ENCODE results near the gene GNGT2.
A peak's percentile ranks its signal among the peaks of the same experiment; 100 is the strongest.

The GNGT2 gene

DNA sequence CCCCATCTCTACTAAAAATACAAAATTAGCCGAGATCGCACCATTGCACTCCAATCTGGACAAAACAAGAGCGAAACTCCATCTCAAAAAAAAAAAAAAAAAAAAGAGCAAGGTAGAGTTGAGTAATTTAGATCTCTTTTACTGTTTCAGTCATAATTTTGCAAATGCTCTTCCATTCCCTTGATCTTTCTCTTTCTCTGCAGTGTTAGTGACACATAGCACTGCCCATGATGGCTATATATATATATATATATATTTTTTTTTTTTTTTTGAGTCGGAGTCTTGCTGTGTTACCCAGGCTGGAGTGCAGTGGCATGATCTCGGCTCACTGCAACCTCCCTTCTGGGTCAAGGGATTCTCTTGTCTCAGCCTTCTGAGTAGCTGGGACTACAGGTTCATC is 32.4 kb upstream of the GNGT2 start:
- no peaks in the 10 kb centered on the region for H3K9me3 ChIP-seq (ENCODE audit: control insufficient read depth, low read length)
- no peaks in the 10 kb centered on the region for H3K36me3 ChIP-seq (ENCODE audit: control insufficient read depth, insufficient read depth, low read length)
- WGBS, 2 experiments (ENCODE audit: insufficient coverage in 2 of 2): 100% methylated on average over 1 of the region's 5 CpGs
- H3K27ac ChIP-seq (ENCODE audit: low read depth, low read length, severe bottlenecking): no peak overlapping the region
- no peaks in the 10 kb centered on the region for H3K4me1 ChIP-seq (ENCODE audit: control insufficient read depth, insufficient read depth, low read length, poor library complexity, severe bottlenecking)
- no peak overlapping the region for H3K4me3 ChIP-seq (ENCODE audit: extremely low read depth, insufficient read depth, low read length, poor library complexity, severe bottlenecking)

GRCh38 chr17:49241692-49242397 is 31.5 kb upstream of the GNGT2 start:
- Histone ChIP-seq H3K36me3 (ENCODE audit: control insufficient read depth, insufficient read depth, low read length) (no peaks in the 10 kb centered on the region), H3K4me3 (ENCODE audit: extremely low read depth, insufficient read depth, low read length, poor library complexity, severe bottlenecking) (no peak overlapping the region), H3K27ac (ENCODE audit: low read depth, low read length, severe bottlenecking) (no peak overlapping the region), H3K9me3 (ENCODE audit: control insufficient read depth, low read length) (no peaks in the 10 kb centered on the region), H3K4me1 (ENCODE audit: control insufficient read depth, insufficient read depth, low read length, poor library complexity, severe bottlenecking) (no peaks in the 10 kb centered on the region)
- WGBS, 2 experiments (ENCODE audit: insufficient coverage in 2 of 2): 91 to 95% methylated on average over 7 to 8 of the region's 9 CpGs

DNA sequence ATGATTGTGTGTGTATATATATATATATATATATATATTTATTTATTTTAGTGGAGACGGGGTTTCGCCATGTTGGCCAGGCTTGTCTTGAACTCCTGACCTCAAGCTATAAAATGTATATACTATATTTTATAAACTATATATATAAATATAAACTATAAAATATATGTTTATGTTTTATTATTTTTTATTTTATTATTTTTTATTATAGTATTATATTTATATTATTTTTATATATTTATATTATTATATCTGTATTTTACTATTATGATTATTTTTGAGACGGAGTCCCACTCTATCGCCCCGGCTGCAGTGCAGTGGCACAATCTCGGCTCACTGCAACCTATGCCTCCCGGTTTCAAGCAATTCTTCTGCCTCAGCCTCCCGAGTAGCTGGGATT is 30.7 kb upstream of the GNGT2 start:
- H3K4me3 ChIP-seq (ENCODE audit: extremely low read depth, insufficient read depth, low read length, poor library complexity, severe bottlenecking): no peak overlapping the region
- H3K36me3 ChIP-seq (ENCODE audit: control insufficient read depth, insufficient read depth, low read length): no peaks in the 10 kb centered on the region
- H3K4me1 ChIP-seq (ENCODE audit: control insufficient read depth, insufficient read depth, low read length, poor library complexity, severe bottlenecking): no peaks in the 10 kb centered on the region
- no peaks in the 10 kb centered on the region for H3K9me3 ChIP-seq (ENCODE audit: control insufficient read depth, low read length)
- 94 to 100% methylated on average over 4 to 5 of the region's 8 CpGs for WGBS, 2 experiments (ENCODE audit: insufficient coverage in 2 of 2)
- H3K27ac ChIP-seq (ENCODE audit: low read depth, low read length, severe bottlenecking): no peak overlapping the region

DNA sequence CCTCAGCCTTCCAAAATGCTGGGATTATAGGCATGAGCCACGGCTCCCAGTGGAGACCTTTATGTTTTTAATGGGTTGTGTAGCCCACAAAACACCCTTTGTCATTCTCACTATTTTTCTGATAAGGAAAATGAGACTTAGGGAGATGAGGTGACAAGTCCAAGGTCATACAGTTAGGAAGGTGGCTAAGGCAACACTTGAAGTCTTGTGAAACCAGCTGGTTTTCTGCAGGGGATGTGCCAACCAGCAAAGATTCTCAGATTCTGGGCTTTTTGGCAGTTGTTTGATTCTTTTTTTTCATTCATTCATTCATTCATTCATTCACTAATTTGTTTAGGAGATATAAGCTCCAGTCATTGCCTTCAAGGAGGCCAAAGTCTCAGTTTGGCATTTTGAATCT is 30.2 kb upstream of the GNGT2 start:
- Histone ChIP-seq H3K36me3 (ENCODE audit: control insufficient read depth, insufficient read depth, low read length) (no peaks in the 10 kb centered on the region), H3K4me3 (ENCODE audit: extremely low read depth, insufficient read depth, low read length, poor library complexity, severe bottlenecking) (no peak overlapping the region), H3K27ac (ENCODE audit: low read depth, low read length, severe bottlenecking) (no peak overlapping the region), H3K9me3 (ENCODE audit: control insufficient read depth, low read length) (no peaks in the 10 kb centered on the region), H3K4me1 (ENCODE audit: control insufficient read depth, insufficient read depth, low read length, poor library complexity, severe bottlenecking) (no peaks in the 10 kb centered on the region)
- no CpG with 5 or more reads among the region's 1 CpG for WGBS, 2 experiments (ENCODE audit: insufficient coverage in 2 of 2)

- no peaks in the 10 kb centered on the region for H3K9me3 ChIP-seq (ENCODE audit: control insufficient read depth, low read length)
- H3K36me3 ChIP-seq (ENCODE audit: control insufficient read depth, insufficient read depth, low read length): no peaks in the 10 kb centered on the region
- WGBS, 2 experiments (ENCODE audit: insufficient coverage in 2 of 2): 100% methylated on average over 1 of the region's 1 CpG; no CpG with 5 or more reads in 1 of the 2 experiments
- H3K4me1 ChIP-seq (ENCODE audit: control insufficient read depth, insufficient read depth, low read length, poor library complexity, severe bottlenecking): no peaks in the 10 kb centered on the region
- no peak overlapping the region for H3K4me3 ChIP-seq (ENCODE audit: extremely low read depth, insufficient read depth, low read length, poor library complexity, severe bottlenecking)
- H3K27ac ChIP-seq (ENCODE audit: low read depth, low read length, severe bottlenecking): no peak overlapping the region
Measured at GRCh38 chr17:49239963-49240362, 29.6 kb upstream of the GNGT2 start.

DNA sequence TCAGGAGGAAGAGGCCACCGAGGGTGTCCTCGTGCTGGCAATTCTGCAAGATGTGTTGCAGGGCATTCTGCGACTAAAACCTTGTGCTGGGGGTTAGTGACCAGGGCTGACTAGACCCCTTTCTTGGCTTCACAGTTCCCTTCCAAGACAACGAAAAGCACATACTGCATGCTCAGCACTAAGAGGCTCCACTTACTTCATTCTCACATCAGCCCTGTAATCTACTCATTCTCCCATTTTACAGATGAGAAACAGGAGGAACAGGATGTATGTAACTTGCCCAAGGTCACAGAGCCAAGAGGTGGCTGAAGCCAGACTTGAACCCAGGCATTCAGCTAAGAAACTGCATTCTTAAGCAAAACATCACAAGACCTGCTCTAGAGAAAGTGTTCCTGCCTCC is 25.5 kb upstream of the GNGT2 start:
- no peaks in the 10 kb centered on the region for H3K9me3 ChIP-seq (ENCODE audit: control insufficient read depth, low read length)
- no peak overlapping the region for H3K27ac ChIP-seq (ENCODE audit: low read depth, low read length, severe bottlenecking)
- H3K4me1 ChIP-seq (ENCODE audit: control insufficient read depth, insufficient read depth, low read length, poor library complexity, severe bottlenecking): no peaks in the 10 kb centered on the region
- H3K36me3 ChIP-seq (ENCODE audit: control insufficient read depth, insufficient read depth, low read length): no peaks in the 10 kb centered on the region
- no peak overlapping the region for H3K4me3 ChIP-seq (ENCODE audit: extremely low read depth, insufficient read depth, low read length, poor library complexity, severe bottlenecking)
- WGBS, 2 experiments (ENCODE audit: insufficient coverage in 2 of 2): 82 to 92% methylated on average over 3 to 4 of the region's 4 CpGs

DNA sequence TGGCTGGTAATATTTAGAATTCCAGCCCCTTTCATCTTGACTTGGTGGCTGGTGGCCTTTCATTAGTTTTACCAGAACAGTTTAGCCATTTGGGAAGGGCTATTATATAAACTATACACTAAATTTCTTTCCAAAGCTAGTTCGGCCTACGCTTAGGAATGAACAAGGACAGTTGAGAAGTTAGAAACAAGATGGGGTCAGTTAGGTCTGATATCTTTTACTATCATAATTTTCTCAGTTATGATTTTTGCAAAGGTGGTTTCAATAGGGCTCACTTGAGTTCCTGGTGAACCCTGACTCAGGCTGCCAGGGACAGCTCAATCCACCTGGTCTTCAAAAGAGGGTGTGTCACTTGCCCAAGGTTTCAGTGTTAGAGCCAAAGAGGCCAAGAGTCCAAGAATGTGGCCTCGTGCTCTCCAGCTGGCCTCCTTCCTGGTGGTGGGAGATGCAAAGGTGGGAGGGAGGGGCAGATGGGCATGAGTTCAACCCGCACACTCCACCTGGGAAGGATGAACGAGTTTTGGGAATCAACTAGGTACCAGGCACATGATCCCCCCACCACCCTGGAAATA is 24.2 kb upstream of the GNGT2 start:
- peaks cover 4% of the 10 kb centered on the region for H3K4me1 ChIP-seq (ENCODE audit: control insufficient read depth, insufficient read depth, low read length, poor library complexity, severe bottlenecking)
- no peak overlapping the region for H3K27ac ChIP-seq (ENCODE audit: low read depth, low read length, severe bottlenecking)
- H3K9me3 ChIP-seq (ENCODE audit: control insufficient read depth, low read length): no peaks in the 10 kb centered on the region
- 80 to 100% methylated on average over 1 to 3 of the region's 5 CpGs for WGBS, 2 experiments (ENCODE audit: insufficient coverage in 2 of 2)
- H3K36me3 ChIP-seq (ENCODE audit: control insufficient read depth, insufficient read depth, low read length): no peaks in the 10 kb centered on the region
- no peak overlapping the region for H3K4me3 ChIP-seq (ENCODE audit: extremely low read depth, insufficient read depth, low read length, poor library complexity, severe bottlenecking)

GRCh38 chr17:49231563-49231894 is 21.2 kb upstream of the GNGT2 start:
- no peaks in the 10 kb centered on the region for H3K36me3 ChIP-seq (ENCODE audit: control insufficient read depth, insufficient read depth, low read length)
- 78 to 100% methylated on average over 1 to 6 of the region's 7 CpGs for WGBS, 2 experiments (ENCODE audit: insufficient coverage in 2 of 2)
- H3K9me3 ChIP-seq (ENCODE audit: control insufficient read depth, low read length): no peaks in the 10 kb centered on the region
- H3K4me1 ChIP-seq (ENCODE audit: control insufficient read depth, insufficient read depth, low read length, poor library complexity, severe bottlenecking): peaks cover 18% of the 10 kb centered on the region
- no peak overlapping the region for H3K27ac ChIP-seq (ENCODE audit: low read depth, low read length, severe bottlenecking)
- H3K4me3 ChIP-seq (ENCODE audit: extremely low read depth, insufficient read depth, low read length, poor library complexity, severe bottlenecking): no peak overlapping the region

DNA sequence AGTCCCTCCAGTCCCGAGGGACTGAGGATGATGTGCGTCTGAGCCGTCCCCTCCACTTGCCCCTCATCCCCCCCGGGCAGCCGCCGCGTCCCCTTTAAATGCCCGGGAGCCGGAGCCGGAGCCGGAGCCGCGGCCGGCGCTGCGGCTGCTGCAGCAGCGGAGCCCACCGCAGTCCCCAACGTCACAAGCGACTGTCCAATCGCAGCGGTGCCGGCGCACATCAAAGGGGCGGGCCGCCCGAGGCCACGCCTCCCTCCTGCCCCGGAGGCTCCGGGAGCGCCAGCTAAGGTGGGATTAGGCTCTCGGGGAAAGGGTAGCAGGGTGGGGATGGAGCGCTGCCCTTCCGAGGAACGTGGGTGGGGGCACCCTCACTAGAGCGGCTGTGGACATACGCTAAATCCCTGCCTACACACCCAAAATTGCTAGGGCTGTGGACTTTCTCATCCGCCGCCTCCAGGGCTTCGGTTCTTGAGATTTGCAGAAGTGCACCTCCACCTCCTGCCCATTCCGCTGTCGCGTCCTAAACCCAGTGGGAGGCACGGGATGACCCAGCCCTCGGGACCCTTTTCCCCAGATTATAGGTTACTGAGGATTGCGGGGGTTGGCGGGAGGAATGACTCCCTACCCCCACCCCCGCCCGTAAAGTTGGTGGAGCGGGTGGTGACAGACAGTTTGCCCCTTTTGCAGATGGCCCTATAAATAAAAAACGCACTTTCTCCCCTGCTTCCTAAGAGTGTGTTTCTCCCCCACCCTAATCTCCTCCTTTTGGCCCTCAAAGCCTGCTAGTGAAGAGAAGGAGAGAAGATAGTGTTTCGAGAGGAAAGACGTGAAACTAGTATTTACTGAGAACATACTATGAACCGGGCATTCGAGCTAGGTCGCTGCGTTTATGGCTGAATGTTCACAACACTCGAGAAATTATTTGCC is 20.5 kb upstream of the GNGT2 start, which contains the start of gene PHOSPHO1:
TSS of gene PHOSPHO1 (minus strand) at position 152 of the 927 bp plus-strand sequence. CDS start 4,096 bp downstream, outside the sequence.
- Histone ChIP-seq H3K4me1 (ENCODE audit: control insufficient read depth, insufficient read depth, low read length, poor library complexity, severe bottlenecking) (peaks cover 18% of the 10 kb centered on the region), H3K4me3 (ENCODE audit: extremely low read depth, insufficient read depth, low read length, poor library complexity, severe bottlenecking) (peak within 1 kb of the TSS; percentile 55), H3K9me3 (ENCODE audit: control insufficient read depth, low read length) (no peaks in the 10 kb centered on the region), H3K27ac (ENCODE audit: low read depth, low read length, severe bottlenecking) (no peak within 1 kb of the TSS), H3K36me3 (ENCODE audit: control insufficient read depth, insufficient read depth, low read length) (no peaks in the 10 kb centered on the region)
- WGBS, 2 experiments (ENCODE audit: insufficient coverage in 2 of 2): 3 to 6% methylated on average over 39 to 46 of the region's 58 CpGs

DNA sequence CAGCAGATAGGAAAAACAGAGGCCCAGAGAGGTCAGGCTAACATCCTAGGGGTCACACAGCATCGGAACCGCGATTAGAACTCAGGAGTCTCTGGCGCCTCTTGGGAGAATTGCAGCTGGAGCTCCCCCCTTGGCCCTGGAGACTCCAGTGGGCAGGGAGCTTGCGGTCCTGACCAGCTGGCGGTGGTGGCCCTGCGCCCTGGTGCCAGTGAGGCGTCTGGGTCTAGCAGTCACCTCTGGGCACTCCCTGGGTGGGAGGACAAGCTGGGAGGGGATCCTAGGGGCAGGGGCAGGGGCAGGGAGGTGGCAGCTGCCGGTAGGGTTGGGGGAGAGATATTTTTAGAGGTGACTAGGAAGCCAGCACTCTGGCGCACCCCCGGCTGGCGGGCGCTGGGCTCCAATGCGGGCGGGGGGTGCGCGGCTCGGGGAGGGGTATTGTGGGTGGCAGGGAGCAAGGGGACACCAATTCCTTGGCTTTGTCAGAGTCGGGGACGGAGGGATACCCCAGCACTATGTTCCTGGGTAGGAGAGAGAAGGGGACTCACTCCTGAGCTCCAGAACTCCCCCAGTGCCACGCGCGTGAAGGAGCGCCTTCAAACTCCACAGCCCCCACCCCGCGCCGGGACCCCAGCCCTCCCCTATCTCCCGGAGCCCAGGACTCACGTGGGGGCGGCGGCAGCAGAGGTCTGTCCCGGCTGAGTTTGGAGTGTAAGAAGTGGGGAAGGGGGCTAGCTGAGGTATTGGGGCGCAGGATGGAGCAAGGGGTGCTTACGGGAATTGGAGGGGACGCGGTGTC is 19.6 kb upstream of the GNGT2 start:
- Histone ChIP-seq H3K9me3 (ENCODE audit: control insufficient read depth, low read length) (no peaks in the 10 kb centered on the region), H3K27ac (ENCODE audit: low read depth, low read length, severe bottlenecking) (no peak overlapping the region), H3K4me1 (ENCODE audit: control insufficient read depth, insufficient read depth, low read length, poor library complexity, severe bottlenecking) (peaks cover 18% of the 10 kb centered on the region), H3K4me3 (ENCODE audit: extremely low read depth, insufficient read depth, low read length, poor library complexity, severe bottlenecking) (peak overlapping the region; percentile 55), H3K36me3 (ENCODE audit: control insufficient read depth, insufficient read depth, low read length) (no peaks in the 10 kb centered on the region)
- 11 to 24% methylated on average over 17 to 26 of the region's 36 CpGs for WGBS, 2 experiments (ENCODE audit: insufficient coverage in 2 of 2)

All from mesodermal cell (in vitro differentiated cells).